ENCODE data around the gene EPN2. TPM values are rescaled to one million over a fixed set of nuclear protein-coding genes. Genes with fewer than 3 reads are reported as not detected.

Gene EPN2
- polyA plus RNA-seq, 1 donor = 24.2 TPM

DNA sequence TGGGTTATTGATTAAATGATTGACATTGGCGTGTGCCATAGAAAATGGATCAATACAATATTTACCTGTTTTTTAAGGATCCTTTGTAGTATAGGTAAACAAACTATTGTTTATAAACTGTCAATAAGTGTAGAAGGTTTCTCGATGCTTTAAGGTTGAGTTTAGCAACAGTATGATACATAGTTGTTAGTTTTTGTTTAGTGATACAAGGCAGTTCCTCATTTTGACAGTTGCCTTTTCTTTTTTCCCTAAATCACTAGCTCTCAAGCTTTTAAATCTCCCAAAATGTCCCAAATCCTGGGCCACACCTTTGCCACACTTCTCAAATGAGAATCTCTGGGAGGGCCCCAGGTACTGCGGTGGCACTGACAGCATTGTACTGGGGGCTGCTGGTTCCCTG lies 57.3 kb downstream of the EPN2 start:
- H3K4me1 ChIP-seq (ENCODE audit: control insufficient read depth, insufficient read depth, low read length) = peaks cover 2% of the 10 kb centered on the region
- H3K36me3 ChIP-seq (ENCODE audit: control insufficient read depth, insufficient read depth, low read length) = peaks cover 3% of the 10 kb centered on the region
- no peaks in the 10 kb centered on the region for H3K9me3 ChIP-seq (ENCODE audit: control insufficient read depth, low read depth, low read length)
- H3K4me3 ChIP-seq (ENCODE audit: low read length) = no peak overlapping the region
- WGBS (ENCODE audit: insufficient coverage, low lambda C conversion rate) = 75% methylated on average over 2 of the region's 3 CpGs
- no peaks in the 10 kb centered on the region for H3K27me3 ChIP-seq (ENCODE audit: control insufficient read depth, insufficient read depth, low read length)
- DNase-seq = no peak
- no peak overlapping the region for H3K27ac ChIP-seq (ENCODE audit: low read length)

DNA sequence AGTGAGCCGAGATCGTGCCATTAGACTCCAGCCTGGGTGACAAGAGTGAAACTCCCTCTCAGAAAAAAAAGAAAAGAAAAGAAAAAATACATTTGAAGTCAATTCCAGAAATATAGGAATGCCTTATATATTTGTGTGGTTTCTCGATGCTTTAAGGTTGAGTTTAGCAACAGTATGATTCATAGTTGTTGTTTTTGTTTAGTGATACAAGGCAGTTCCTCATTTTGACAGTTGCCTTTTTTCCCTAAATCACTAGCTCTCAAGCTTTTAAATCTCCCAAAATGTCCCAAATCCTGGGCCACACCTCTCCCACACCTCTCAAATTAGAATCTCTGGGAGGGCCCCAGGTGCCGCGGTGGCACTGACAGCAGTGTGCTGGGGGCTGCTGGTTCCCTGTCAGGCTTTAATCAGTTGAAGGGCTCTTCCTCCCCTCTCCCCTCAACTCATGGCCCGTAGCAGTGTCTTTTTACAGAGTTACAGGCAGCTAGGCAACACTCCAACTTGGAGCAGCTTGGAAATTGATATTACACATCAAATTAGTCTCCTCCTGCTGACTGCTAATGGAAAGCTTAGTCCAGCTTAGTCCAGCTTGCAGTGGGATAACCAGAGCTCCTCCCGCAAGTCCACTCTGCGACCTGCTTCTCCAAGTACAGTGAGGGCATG lies 58.4 kb downstream of the EPN2 start:
- WGBS (ENCODE audit: insufficient coverage, low lambda C conversion rate) = no CpG with 5 or more reads among the region's 8 CpGs
- H3K4me1 ChIP-seq (ENCODE audit: control insufficient read depth, insufficient read depth, low read length) = peaks cover 2% of the 10 kb centered on the region
- DNase-seq = no peak
- H3K27ac ChIP-seq (ENCODE audit: low read length) = no peak overlapping the region
- no peaks in the 10 kb centered on the region for H3K27me3 ChIP-seq (ENCODE audit: control insufficient read depth, insufficient read depth, low read length)
- no peak overlapping the region for H3K4me3 ChIP-seq (ENCODE audit: low read length)
- H3K36me3 ChIP-seq (ENCODE audit: control insufficient read depth, insufficient read depth, low read length) = peaks cover 5% of the 10 kb centered on the region
- H3K9me3 ChIP-seq (ENCODE audit: control insufficient read depth, low read depth, low read length) = no peaks in the 10 kb centered on the region

DNA sequence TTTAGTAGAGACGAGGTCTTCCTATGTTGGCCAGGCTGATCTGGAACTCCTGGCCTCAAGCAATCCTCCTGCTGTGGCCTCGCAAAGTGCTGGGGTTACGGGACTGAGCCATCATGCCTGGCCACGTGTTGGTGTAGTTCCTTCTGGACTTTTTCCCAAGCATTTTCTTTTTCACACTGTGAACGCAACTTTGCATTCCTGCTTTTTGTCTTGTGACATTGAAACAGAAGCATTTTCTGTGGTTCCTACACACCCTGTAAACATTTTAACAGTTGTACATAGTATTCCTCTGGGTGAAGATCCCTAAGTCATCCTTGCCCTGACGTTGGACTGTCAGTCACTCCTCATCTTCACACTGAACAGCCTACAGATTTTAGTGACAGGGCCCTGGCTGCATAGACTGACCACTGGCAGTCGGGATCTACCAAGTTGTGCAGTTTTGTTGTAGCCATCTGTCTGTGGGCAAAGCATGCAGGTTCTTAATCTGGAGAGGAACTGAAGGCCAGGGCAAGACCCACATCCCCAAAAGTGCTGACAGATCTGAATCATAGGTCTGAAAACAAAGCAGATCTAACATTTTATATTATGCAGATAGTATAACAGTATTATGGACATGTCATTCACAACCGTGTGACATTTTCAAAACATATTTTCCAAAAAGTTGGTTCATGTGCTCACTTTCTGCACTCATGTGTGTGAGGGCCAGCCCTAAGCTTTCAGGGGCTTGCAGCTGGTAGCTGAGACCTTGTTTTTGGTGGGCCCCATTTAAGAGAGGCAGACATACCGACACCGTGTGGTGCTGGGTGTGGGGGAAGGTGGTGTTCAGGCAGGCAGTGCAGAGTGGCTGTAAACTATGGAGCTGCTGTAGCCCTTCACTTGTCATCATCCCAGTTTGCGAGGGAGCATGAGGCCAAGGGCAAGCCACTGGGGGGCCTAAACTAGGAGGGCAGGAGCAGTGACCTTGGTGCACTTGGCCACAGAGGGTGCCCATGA lies 59.9 kb downstream of the EPN2 start:
- Histone ChIP-seq H3K9me3 (ENCODE audit: control insufficient read depth, low read depth, low read length) (no peaks in the 10 kb centered on the region), H3K4me3 (ENCODE audit: low read length) (no peak overlapping the region), H3K27me3 (ENCODE audit: control insufficient read depth, insufficient read depth, low read length) (no peaks in the 10 kb centered on the region), H3K4me1 (ENCODE audit: control insufficient read depth, insufficient read depth, low read length) (peaks cover 2% of the 10 kb centered on the region), H3K27ac (ENCODE audit: low read length) (no peak overlapping the region), H3K36me3 (ENCODE audit: control insufficient read depth, insufficient read depth, low read length) (peaks cover 6% of the 10 kb centered on the region)
- DNase-seq = no peak
- WGBS (ENCODE audit: insufficient coverage, low lambda C conversion rate) = 100% methylated on average over 3 of the region's 11 CpGs

DNA sequence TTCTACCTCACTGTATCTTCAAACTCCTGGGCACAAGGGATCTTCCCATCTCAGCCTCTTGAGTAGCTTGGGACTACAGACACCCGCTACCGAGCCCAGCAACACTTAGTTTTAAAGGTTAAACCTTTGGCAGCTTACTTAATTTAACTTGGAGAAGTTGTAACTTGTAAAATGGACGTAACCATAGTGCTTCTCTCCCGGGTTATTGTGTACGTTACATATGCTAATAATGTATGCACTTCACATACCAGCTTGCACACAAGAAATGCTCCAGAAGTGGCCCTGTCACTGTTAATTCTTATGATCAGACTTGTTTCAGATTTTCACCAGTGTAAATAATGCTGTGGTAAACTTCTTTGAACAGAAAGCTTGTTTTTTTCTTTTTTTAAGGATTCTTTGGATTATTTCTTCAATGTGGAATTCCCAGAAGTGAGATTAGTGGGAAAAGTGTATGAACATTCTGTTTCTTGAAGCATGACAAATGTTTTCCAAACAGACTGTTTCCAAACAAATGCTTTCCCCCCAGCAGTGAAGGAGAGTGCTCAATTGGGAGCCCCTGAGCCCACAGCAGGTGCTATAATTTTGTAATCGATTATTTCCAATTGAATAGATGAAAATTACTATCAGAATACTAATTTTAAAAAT lies 61.5 kb downstream of the EPN2 start:
- Histone ChIP-seq H3K36me3 (ENCODE audit: control insufficient read depth, insufficient read depth, low read length) (peaks cover 9% of the 10 kb centered on the region), H3K27me3 (ENCODE audit: control insufficient read depth, insufficient read depth, low read length) (no peaks in the 10 kb centered on the region), H3K27ac (ENCODE audit: low read length) (no peak overlapping the region), H3K4me3 (ENCODE audit: low read length) (no peak overlapping the region), H3K9me3 (ENCODE audit: control insufficient read depth, low read depth, low read length) (no peaks in the 10 kb centered on the region), H3K4me1 (ENCODE audit: control insufficient read depth, insufficient read depth, low read length) (peaks cover 2% of the 10 kb centered on the region)
- 80% methylated on average over 1 of the region's 6 CpGs for WGBS (ENCODE audit: insufficient coverage, low lambda C conversion rate)
- DNase-seq = no peak

DNA sequence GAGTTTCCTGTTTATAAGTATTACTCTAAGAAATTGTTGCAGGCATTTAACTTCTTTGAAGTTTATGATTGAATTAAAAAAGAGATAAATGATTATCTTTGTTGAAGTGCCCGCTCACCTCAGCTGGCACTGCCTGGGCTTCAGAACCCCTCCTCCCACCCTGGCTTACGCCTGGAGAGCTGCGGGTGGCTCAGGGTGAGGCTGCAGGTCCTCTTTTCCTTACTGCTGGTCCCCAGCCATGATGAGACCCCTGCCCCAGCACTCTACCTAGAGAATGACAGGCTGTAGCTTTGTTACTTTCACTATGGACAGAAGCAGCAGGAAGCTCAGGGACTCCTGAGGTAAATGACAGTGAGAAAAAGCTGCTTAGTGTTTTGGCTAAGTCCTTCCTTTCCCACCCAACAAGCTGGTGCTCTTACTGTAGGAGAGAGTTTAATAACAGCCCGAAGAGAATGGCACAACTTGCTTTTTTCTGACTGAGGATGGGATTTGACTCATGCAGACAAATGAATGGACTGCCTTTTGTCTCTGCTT lies 62.1 kb downstream of the EPN2 start:
- H3K27ac ChIP-seq (ENCODE audit: low read length) = no peak overlapping the region
- no peaks in the 10 kb centered on the region for H3K9me3 ChIP-seq (ENCODE audit: control insufficient read depth, low read depth, low read length)
- peaks cover 2% of the 10 kb centered on the region for H3K4me1 ChIP-seq (ENCODE audit: control insufficient read depth, insufficient read depth, low read length)

DNA sequence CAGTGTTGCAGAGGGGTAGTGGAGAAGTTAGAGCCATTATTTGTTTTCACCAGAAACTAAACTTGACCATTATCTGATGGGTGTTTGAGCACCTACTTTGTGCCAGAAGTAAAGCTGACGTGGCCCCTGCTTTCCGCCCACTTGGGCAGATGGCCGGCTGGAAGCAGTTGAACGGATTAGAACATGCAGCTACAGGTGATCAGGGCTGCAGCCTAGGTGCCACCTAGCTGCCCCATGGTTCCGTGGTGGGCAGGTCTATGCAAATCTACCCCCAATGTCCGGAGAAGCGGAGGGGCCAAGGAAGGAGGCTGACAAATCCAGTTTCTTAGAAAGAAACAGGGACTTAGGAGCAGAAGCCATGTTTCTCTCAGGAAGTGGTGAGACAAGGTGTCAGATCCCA lies 62.7 kb downstream of the EPN2 start:
- Histone ChIP-seq H3K36me3 (ENCODE audit: control insufficient read depth, insufficient read depth, low read length) (peaks cover 12% of the 10 kb centered on the region), H3K4me3 (ENCODE audit: low read length) (no peak overlapping the region), H3K27ac (ENCODE audit: low read length) (no peak overlapping the region), H3K9me3 (ENCODE audit: control insufficient read depth, low read depth, low read length) (no peaks in the 10 kb centered on the region), H3K4me1 (ENCODE audit: control insufficient read depth, insufficient read depth, low read length) (peaks cover 6% of the 10 kb centered on the region), H3K27me3 (ENCODE audit: control insufficient read depth, insufficient read depth, low read length) (no peaks in the 10 kb centered on the region)
- no peak for DNase-seq
- no CpG with 5 or more reads among the region's 7 CpGs for WGBS (ENCODE audit: insufficient coverage, low lambda C conversion rate)

More for the DNA sequence above, 62.1 kb downstream of the EPN2 start:
- WGBS (ENCODE audit: insufficient coverage, low lambda C conversion rate) = no CpG with 5 or more reads among the region's 4 CpGs
- Histone ChIP-seq H3K4me3 (ENCODE audit: low read length) (no peak overlapping the region), H3K36me3 (ENCODE audit: control insufficient read depth, insufficient read depth, low read length) (peaks cover 9% of the 10 kb centered on the region), H3K27me3 (ENCODE audit: control insufficient read depth, insufficient read depth, low read length) (no peaks in the 10 kb centered on the region)
- no peak for DNase-seq

DNA sequence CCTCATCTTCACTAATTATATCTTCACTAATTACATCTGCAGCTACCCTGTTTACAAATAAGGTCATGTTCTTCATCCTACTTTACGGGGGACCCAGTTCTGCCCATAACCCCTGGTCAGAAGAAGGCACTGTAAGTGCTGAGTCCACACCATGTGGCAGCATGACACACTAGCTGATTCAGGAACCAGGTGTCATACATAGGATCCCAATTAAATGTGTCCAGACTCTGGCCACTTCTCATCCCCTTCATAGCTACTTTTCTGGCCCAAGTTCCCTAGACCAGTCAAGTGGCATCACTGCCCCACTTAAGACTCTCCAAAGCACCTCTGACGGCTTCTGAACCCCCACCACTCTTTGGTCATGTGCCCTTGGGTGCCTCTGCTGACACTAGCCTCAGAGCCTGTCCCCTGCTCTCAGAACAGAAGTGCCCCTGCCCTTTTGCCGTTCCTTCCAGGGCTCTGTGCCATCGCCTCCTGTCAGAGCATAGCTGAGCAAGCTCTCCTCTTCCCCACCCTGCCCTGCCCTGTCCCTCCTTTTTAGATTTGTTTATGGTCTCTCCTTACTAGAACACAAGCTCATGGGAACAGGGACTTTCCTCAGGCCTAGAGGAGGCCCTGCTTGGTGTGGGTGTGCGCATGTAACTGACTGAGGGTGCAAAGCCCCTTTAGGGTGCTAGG lies 64.2 kb downstream of the EPN2 start:
- Histone ChIP-seq H3K36me3 (ENCODE audit: control insufficient read depth, insufficient read depth, low read length) (peaks cover 12% of the 10 kb centered on the region), H3K27ac (ENCODE audit: low read length) (no peak overlapping the region), H3K4me1 (ENCODE audit: control insufficient read depth, insufficient read depth, low read length) (peaks cover 8% of the 10 kb centered on the region), H3K9me3 (ENCODE audit: control insufficient read depth, low read depth, low read length) (no peaks in the 10 kb centered on the region), H3K4me3 (ENCODE audit: low read length) (no peak overlapping the region), H3K27me3 (ENCODE audit: control insufficient read depth, insufficient read depth, low read length) (no peaks in the 10 kb centered on the region)
- 100% methylated on average over 1 of the region's 5 CpGs for WGBS (ENCODE audit: insufficient coverage, low lambda C conversion rate)
- DNase-seq = no peak

DNA sequence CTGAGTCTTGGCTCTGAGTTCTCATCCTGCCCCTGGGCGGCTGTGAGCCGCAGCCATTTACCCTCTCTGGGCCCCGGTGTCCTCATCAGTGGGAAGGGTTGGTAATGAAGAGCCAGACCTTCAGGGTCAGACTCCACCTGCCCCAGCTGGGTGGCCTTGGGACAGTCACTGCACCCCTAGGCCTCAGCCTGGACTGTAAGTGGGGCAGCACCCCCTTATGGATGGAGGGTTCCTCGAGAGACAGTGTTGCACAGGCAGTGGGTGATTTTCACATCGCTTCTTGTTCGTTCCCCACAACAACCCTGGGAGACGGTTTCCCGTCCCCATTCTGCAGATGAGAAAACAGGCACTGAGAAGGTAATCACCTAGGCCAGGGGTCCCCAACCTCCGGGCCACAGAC lies 64.8 kb downstream of the EPN2 start:
- H3K27ac ChIP-seq (ENCODE audit: low read length) = no peak overlapping the region
- no peak overlapping the region for H3K4me3 ChIP-seq (ENCODE audit: low read length)
- peaks cover 12% of the 10 kb centered on the region for H3K36me3 ChIP-seq (ENCODE audit: control insufficient read depth, insufficient read depth, low read length)
- WGBS (ENCODE audit: insufficient coverage, low lambda C conversion rate) = no CpG with 5 or more reads among the region's 9 CpGs
- H3K4me1 ChIP-seq (ENCODE audit: control insufficient read depth, insufficient read depth, low read length) = peaks cover 8% of the 10 kb centered on the region
- no peaks in the 10 kb centered on the region for H3K27me3 ChIP-seq (ENCODE audit: control insufficient read depth, insufficient read depth, low read length)
- no peak for DNase-seq
- no peaks in the 10 kb centered on the region for H3K9me3 ChIP-seq (ENCODE audit: control insufficient read depth, low read depth, low read length)

DNA sequence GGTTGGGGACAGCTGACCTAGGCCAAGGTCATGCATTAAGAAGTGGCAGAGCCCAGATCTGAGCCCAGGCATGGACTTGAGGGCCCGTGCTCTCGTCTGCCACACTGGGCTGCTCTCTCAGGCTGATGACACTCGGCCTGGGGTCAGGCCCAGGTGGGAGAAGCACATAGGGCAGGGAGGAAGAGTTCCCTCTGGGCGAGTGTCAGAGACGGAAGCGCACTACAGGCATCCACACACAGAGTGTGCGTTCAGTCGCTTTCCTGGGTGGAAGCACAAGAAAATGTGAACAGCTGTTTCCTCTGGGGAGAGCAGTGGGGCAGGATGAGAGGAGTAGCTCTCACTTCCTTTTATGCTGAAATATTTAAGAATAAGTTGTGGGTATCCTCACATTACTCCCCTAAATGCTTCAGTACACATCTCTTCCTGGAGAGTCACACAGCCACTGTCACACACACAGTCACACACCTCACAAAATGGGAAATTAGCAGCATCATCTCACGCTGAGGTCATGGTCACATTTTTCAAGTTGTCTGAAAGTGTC lies 65.7 kb downstream of the EPN2 start:
- H3K27me3 ChIP-seq (ENCODE audit: control insufficient read depth, insufficient read depth, low read length) = no peaks in the 10 kb centered on the region
- H3K9me3 ChIP-seq (ENCODE audit: control insufficient read depth, low read depth, low read length) = no peaks in the 10 kb centered on the region
- peaks cover 12% of the 10 kb centered on the region for H3K36me3 ChIP-seq (ENCODE audit: control insufficient read depth, insufficient read depth, low read length)
- H3K27ac ChIP-seq (ENCODE audit: low read length) = no peak overlapping the region
- DNase-seq = no peak
- WGBS (ENCODE audit: insufficient coverage, low lambda C conversion rate) = no CpG with 5 or more reads among the region's 9 CpGs
- peaks cover 8% of the 10 kb centered on the region for H3K4me1 ChIP-seq (ENCODE audit: control insufficient read depth, insufficient read depth, low read length)
- H3K4me3 ChIP-seq (ENCODE audit: low read length) = no peak overlapping the region
